Measurements from ENCODE around the gene ZBTB8A.

- no peak for TF ChIP-seq CTCF (IDR thresholded peaks at IDR 0.05; ENCODE audit: control extremely low read depth in 1 of 3, insufficient read depth in 1 of 3, low read depth in 1 of 3, low read length in 3 of 3)
- TF ChIP-seq KDM1A (IDR thresholded peaks at IDR 0.05; ENCODE audit: borderline replicate concordance, low read length), result no peak
- TF ChIP-seq FOSL1 (IDR thresholded peaks at IDR 0.05; ENCODE audit: insufficient read depth, low read depth, low read length), result no peak
- no peak for TF ChIP-seq MAX (IDR thresholded peaks at IDR 0.05)
- no peak for TF ChIP-seq ATF2 (IDR thresholded peaks at IDR 0.05; ENCODE audit: low read length)
Measured at GRCh38 chr1:32568929-32569328, 29.7 kb downstream of the ZBTB8A start.
